Mammary epithelial cell (primary cell): ENCODE data around the gene NOL6.
A peak's percentile ranks its signal among the peaks of the same experiment; 100 is the strongest.

Experiments used
- EZH2 ChIP-seq: IDR thresholded peaks from 2 replicates; pipeline ENCODE4 v1.6.1; 2012; ENCODE audit warnings: low read length, inconsistent platforms, borderline replicate concordance
- TF ChIP-seq, protein P1 (sequence below), 2 donors: IDR thresholded peaks in 1 of 2; conservative IDR thresholded peaks in 1 of 2; 2 replicates each; pipeline ENCODE4 v1.5.1; 2011 to 2012; ENCODE audit warnings: inconsistent platforms in 2 of 2, low read length in 2 of 2, mild to moderate bottlenecking in 2 of 2, control low read depth in 1 of 2, low read depth in 1 of 2; ENCODE audit not compliant: insufficient read depth in 1 of 2; ENCODE audit errors: extremely low read depth in 1 of 2

- TF ChIP-seq, protein P1, sequence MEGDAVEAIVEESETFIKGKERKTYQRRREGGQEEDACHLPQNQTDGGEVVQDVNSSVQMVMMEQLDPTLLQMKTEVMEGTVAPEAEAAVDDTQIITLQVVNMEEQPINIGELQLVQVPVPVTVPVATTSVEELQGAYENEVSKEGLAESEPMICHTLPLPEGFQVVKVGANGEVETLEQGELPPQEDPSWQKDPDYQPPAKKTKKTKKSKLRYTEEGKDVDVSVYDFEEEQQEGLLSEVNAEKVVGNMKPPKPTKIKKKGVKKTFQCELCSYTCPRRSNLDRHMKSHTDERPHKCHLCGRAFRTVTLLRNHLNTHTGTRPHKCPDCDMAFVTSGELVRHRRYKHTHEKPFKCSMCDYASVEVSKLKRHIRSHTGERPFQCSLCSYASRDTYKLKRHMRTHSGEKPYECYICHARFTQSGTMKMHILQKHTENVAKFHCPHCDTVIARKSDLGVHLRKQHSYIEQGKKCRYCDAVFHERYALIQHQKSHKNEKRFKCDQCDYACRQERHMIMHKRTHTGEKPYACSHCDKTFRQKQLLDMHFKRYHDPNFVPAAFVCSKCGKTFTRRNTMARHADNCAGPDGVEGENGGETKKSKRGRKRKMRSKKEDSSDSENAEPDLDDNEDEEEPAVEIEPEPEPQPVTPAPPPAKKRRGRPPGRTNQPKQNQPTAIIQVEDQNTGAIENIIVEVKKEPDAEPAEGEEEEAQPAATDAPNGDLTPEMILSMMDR (conservative IDR thresholded peaks at IDR 0.05 in 1 of 2, IDR thresholded peaks at IDR 0.05 in 1 of 2; ENCODE audit: extremely low read depth in 1 of 2, insufficient read depth in 1 of 2, low read depth in 1 of 2, low read length in 2 of 2) = peak; percentile 67 to 75
- TF ChIP-seq EZH2 = no peak
These were observed 58.2 kb downstream of the NOL6 start for GRCh38 chr9:33415501-33416038.
